ENCODE results near the gene FAM89A. TPM values are rescaled to one million over a fixed set of nuclear protein-coding genes. Genes with fewer than 3 reads are reported as not detected.
"Not testable (repeated sequence)": the region's sequence is repeated elsewhere in the genome, so short reads cannot be mapped to it uniquely, and the experiment has no call there.

Gene FAM89A
- total RNA-seq, 2 donors from 2014 or later, result 8.5 to 17.4 TPM

GRCh38 chr1:231062500-231063270, 22.6 kb upstream of the FAM89A start:
- no peaks in the 10 kb centered on the region for H3K36me3 Mint-ChIP-seq
- ATAC-seq (no peak), DNase-seq (ENCODE audit: low spot score in 2 of 2) (no peak)
- no peaks in the 10 kb centered on the region for H3K9me3 Mint-ChIP-seq
- H3K27ac Mint-ChIP-seq, result no peak overlapping the region

- Mint-ChIP-seq H3K27ac (no peak overlapping the region), H3K36me3 (no peaks in the 10 kb centered on the region), H3K9me3 (peaks cover 0 to 5% of the 10 kb centered on the region in 2 donors)
- DNase-seq (ENCODE audit: low spot score in 2 of 2) (no peak), ATAC-seq (no peak)
These were observed 19.6 kb upstream of the FAM89A start for GRCh38 chr1:231059566-231060193.

GRCh38 chr1:231058416-231059109, 18.5 kb upstream of the FAM89A start:
- Mint-ChIP-seq H3K9me3 (peaks cover 0 to 5% of the 10 kb centered on the region in 2 donors), H3K36me3 (no peaks in the 10 kb centered on the region), H3K27ac (no peak overlapping the region)
- DNase-seq (ENCODE audit: low spot score in 2 of 2), result no peak
- no peak for ATAC-seq

DNA sequence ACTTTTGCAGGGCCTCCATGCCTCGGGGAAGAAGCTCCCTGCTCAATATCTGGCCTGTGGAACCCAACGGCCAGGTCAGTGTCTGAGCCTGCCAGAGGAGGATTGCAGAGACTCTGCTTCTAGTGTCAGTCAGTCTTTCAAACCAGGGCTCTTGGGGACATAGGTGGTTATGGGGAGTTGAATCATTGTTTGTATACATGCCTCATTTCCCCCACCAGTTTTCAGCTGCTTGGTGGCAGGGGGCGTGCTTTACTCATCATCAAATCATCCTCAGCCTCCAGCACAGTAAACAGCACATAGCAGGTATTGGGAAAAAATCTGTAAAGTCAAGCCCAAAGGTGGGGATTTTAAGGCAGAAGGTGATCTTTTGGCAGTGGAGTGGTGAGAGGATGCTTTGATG, 17.4 kb upstream of the FAM89A start:
- Mint-ChIP-seq H3K9me3 (peaks cover 0 to 5% of the 10 kb centered on the region in 2 donors), H3K27ac (no peak overlapping the region), H3K36me3 (no peaks in the 10 kb centered on the region)
- ATAC-seq (no peak), DNase-seq (ENCODE audit: low spot score in 2 of 2) (no peak)

DNA sequence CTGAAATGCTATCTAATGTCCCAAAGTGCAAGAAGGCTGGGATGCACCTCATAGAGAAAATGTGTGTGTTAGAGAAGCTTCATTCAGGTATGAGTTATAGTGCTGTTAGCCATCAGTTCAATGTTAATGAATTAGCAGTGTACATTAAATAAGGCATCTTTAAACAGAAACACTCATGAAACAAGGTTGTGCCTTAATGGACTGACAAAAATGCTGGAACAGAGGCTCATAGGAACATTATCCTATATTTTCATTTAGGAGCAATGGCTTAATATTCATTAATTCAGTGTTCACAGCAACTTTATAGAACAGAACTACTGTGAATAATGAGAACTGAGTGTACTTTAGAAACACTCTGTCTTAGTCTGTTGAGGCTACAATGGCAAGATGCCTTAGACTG, 15.2 kb upstream of the FAM89A start:
- Mint-ChIP-seq H3K36me3 (no peaks in the 10 kb centered on the region), H3K9me3 (peaks cover 0 to 5% of the 10 kb centered on the region in 2 donors), H3K27ac (no peak overlapping the region)
- DNase-seq (ENCODE audit: low spot score in 2 of 2) (no peak), ATAC-seq (no peak)

GRCh38 chr1:231053493-231054162, 13.6 kb upstream of the FAM89A start:
- DNase-seq (ENCODE audit: low spot score in 2 of 2) (peak in 1 of 2 donors; percentile 11), ATAC-seq (peak; percentile 31 to 89)
- H3K9me3 Mint-ChIP-seq, result peaks cover 0 to 5% of the 10 kb centered on the region in 2 donors
- peak overlapping the region in 1 of 2 donors; percentile 67 for H3K27ac Mint-ChIP-seq
- H3K36me3 Mint-ChIP-seq, result no peaks in the 10 kb centered on the region

GRCh38 chr1:231052777-231053176, 12.7 kb upstream of the FAM89A start:
- no peak for DNase-seq (ENCODE audit: low spot score in 2 of 2)
- Mint-ChIP-seq H3K36me3 (no peaks in the 10 kb centered on the region), H3K9me3 (peaks cover 0 to 5% of the 10 kb centered on the region in 2 donors), H3K27ac (peak overlapping the region in 1 of 2 donors; percentile 63)
- ATAC-seq, result no peak

- H3K36me3 Mint-ChIP-seq; ATAC-seq; H3K9me3 Mint-ChIP-seq; H3K27ac Mint-ChIP-seq; DNase-seq (ENCODE audit: low spot score in 2 of 2): not testable (repeated sequence)
These were observed 10.9 kb upstream of the FAM89A start for GRCh38 chr1:231050932-231051331.

DNA sequence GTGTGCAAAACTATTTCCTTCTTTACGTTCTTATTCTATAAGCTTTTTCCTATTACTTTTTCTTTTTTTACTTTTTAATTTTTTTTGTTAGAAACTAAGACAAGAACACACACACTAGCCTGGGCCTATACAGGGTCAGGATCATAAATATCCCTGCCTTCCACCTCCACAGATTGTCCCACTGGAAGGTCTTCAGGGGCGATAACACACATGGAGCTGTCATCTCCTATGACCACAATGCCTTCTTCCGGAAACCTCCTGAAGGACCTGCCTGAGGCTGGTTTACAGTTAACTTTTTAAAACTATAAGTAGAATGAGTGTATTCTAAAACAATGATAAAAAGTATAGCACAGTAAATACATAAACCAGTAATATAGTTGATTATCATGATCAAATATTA, 10.3 kb upstream of the FAM89A start:
- DNase-seq (ENCODE audit: low spot score in 2 of 2) (no peak), ATAC-seq (no peak)
- H3K9me3 Mint-ChIP-seq, result peaks cover 0 to 2% of the 10 kb centered on the region in 2 donors
- H3K36me3 Mint-ChIP-seq, result no peaks in the 10 kb centered on the region
- H3K27ac Mint-ChIP-seq, result no peak overlapping the region

GRCh38 chr1:231049121-231049979, 9.3 kb upstream of the FAM89A start:
- ATAC-seq (no peak), DNase-seq (ENCODE audit: low spot score in 2 of 2) (no peak)
- peaks cover 0 to 11% of the 10 kb centered on the region in 2 donors for H3K9me3 Mint-ChIP-seq
- no peak overlapping the region for H3K27ac Mint-ChIP-seq
- no peaks in the 10 kb centered on the region for H3K36me3 Mint-ChIP-seq

DNA sequence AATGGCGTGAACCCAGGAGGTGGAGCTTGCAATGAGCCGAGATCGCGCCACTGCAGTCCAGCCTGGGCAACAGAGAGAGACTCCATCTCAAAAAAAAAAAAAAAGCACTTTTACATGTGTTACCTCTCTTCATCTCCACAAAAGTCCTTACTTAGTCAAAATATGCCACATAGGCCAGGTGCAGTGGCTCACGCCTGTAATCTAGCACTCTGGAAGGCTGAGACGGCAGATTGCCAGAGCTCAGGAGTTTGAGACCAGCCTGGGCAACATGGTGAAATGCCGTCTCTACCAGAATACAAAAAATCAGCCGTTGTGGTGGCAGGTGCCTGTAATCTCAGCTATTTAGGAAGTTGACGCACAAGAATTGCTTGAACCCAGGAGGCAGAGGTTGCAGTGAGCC, 8.4 kb upstream of the FAM89A start:
- H3K36me3 Mint-ChIP-seq; H3K27ac Mint-ChIP-seq; ATAC-seq; DNase-seq (ENCODE audit: low spot score in 2 of 2): not testable (repeated sequence)
- peaks cover 0 to 11% of the 10 kb centered on the region in 2 donors for H3K9me3 Mint-ChIP-seq

DNA sequence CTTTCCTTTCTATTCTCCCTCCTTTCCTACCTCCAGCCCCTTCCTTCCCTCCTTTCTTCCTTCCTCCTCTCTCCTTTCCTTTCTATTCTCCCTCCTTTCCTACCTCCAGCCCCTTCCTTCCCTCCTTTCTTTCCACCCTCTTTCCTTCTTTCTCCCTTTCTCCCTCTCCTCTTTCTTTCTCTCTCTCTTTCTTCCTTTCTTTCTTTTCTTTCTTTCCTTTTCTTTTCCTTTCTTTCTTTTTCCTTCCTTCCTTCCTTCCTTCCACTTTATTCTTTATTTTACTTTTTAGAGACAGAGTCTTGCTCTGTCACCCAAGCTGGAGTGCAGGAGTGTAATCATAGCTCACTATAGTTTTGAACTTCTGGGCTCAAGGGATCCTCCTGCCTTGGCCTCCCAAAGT, 7.5 kb upstream of the FAM89A start:
- H3K36me3 Mint-ChIP-seq; ATAC-seq; DNase-seq (ENCODE audit: low spot score in 2 of 2); H3K27ac Mint-ChIP-seq: not testable (repeated sequence)
- H3K9me3 Mint-ChIP-seq, result peaks cover 0 to 11% of the 10 kb centered on the region in 2 donors

DNA sequence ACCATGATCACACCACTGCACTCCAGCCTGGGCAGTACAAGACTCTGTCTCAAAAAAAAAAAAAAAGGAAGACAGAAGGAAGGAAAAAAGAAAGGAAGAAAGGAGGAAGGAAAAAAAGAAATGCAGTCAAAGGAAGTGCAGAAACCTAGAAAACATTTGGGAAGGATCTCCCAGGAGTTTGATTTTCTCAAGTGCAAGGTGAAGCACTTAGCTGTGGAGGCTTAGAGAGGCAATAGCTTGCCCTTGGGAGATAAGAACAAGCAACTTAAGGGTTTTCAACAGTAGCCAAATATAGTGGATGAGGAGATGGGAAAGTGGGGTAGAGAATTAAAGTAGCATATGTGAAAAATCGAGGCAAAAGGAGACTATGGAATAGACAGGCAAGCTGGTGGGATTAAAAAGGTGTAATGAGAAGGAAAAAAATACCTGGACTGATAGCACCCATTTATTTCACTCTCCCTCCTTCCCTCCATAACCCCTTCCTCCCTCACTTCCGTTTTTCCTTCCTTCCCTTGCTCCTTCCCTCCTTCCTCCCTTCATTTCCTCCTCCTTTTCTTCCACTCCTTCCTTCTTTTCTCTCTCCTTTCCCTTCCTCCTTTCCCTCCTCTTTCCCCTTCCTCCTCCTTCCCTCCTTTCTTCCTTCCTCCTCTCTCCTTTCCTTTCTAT, 6.8 kb upstream of the FAM89A start:
- no peak overlapping the region for H3K27ac Mint-ChIP-seq
- ATAC-seq, result no peak
- DNase-seq (ENCODE audit: low spot score in 2 of 2), result no peak

DNA sequence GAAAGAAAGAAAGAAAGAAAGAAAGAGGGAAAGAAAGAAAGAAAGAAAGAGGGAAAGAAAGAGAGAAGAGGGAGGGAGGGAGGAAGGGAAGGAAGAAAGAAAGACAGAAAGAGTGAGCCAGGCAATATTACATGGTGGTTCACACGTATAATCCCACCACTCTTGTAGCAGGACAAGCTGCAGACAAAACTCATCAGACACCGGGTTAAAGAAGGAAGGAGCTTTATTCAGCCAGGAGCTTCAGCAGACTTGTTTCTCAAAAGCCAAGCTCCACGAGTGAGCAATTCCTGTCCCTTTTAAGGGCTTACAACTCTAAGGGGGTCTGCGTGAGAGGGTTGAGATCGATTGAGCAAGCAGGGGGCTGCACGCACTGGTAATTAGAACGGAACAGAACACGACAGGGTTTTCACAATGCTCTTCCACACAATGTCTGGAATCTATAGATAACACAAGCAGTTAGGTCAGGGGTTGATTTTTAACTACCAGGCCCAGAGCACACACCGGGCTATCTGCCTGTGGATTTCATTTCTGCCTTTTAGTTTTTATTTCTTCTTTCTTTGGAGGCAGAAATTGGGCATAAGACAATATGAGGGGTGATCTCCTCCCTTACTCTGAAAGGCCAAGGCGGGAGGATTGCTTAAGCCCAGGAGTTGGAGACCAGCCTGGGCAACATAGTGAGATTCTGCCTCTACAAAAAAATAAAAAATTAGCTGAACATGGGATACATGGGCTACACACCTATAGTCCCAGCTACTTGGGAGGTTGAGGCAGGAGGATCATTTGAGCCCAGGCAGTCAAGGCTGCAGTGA, 6.1 kb upstream of the FAM89A start:
- peaks cover 0 to 11% of the 10 kb centered on the region in 2 donors for H3K9me3 Mint-ChIP-seq
- not testable (repeated sequence) for H3K36me3 Mint-ChIP-seq; H3K27ac Mint-ChIP-seq; DNase-seq (ENCODE audit: low spot score in 2 of 2); ATAC-seq

More for the DNA sequence above, 6.8 kb upstream of the FAM89A start:
- Mint-ChIP-seq H3K9me3 (peaks cover 0 to 11% of the 10 kb centered on the region in 2 donors), H3K36me3 (no peaks in the 10 kb centered on the region)

- Mint-ChIP-seq H3K9me3 (peaks cover 0 to 11% of the 10 kb centered on the region in 2 donors), H3K27ac (peak overlapping the region in 1 of 2 donors; percentile 48), H3K36me3 (no peaks in the 10 kb centered on the region)
- ATAC-seq (peak in 1 of 2 donors; percentile 36), DNase-seq (ENCODE audit: low spot score in 2 of 2) (no peak)
These were observed 5.2 kb upstream of the FAM89A start for GRCh38 chr1:231045286-231045685.
